Loucy (cell line): ENCODE results near the gene CLCN7.

Experiments used
- H2AFZ ChIP-seq: fragments of 200-600 bp; sonication (generic); 2 replicates; pipeline ENCODE4 v1.6.0; 2016; ENCODE audit warnings: antibody characterized with exemption, mild to moderate bottlenecking, low read length, moderate library complexity
- H3F3A ChIP-seq: fragments of 200-600 bp; 2 replicates; pipeline ENCODE4 v1.6.0; 2016; ENCODE audit warnings: antibody characterized with exemption, low read depth, mild to moderate bottlenecking
- H3K27me3 ChIP-seq: fragments of 200-600 bp; sonication (generic); 2 replicates; pipeline ENCODE4 v1.6.1; 2014; ENCODE audit warnings: low read length, mild to moderate bottlenecking; ENCODE audit not compliant: insufficient read depth, poor library complexity, severe bottlenecking
- H3K36me3 ChIP-seq: fragments of 200-600 bp; sonication (generic); 2 replicates; pipeline ENCODE4 v1.6.1; 2016; ENCODE audit warnings: low read length; ENCODE audit not compliant: insufficient read depth
- H3K4me1 ChIP-seq: fragments of 200-600 bp; sonication (generic); 2 replicates; pipeline ENCODE4 v1.5.1; 2014; ENCODE audit warnings: low read length, mild to moderate bottlenecking; ENCODE audit not compliant: insufficient read depth, poor library complexity, severe bottlenecking
- H3K4me2 ChIP-seq: fragments of 200-600 bp; sonication (generic); 2 replicates; pipeline ENCODE4 v1.6.0; 2014; ENCODE audit warnings: antibody characterized with exemption, low read length, low read depth, mild to moderate bottlenecking; ENCODE audit not compliant: poor library complexity, severe bottlenecking
- H3K4me3 ChIP-seq: fragments of 200-600 bp; sonication (generic); 2 replicates; pipeline ENCODE4 v1.5.1; 2014; ENCODE audit warnings: low read length, mild to moderate bottlenecking, mixed read lengths; ENCODE audit not compliant: poor library complexity, severe bottlenecking
- H3K79me2 ChIP-seq: fragments of 200-600 bp; sonication (generic); 2 replicates; pipeline ENCODE4 v1.6.1; 2014; ENCODE audit warnings: low read length; ENCODE audit not compliant: insufficient read depth
- H3K9ac ChIP-seq: fragments of 200-600 bp; sonication (generic); 2 replicates; pipeline ENCODE4 v1.6.0; 2014; ENCODE audit warnings: mild to moderate bottlenecking, low read depth, low read length, moderate library complexity; ENCODE audit not compliant: poor library complexity, severe bottlenecking
- H3K9me2 ChIP-seq: fragments of 200-600 bp; sonication (generic); replicated peaks from 2 replicates; pipeline ENCODE4 v1.6.1; 2016; ENCODE audit warnings: low read depth, low read length, mixed read lengths
- H3K9me3 ChIP-seq: fragments of 200-600 bp; sonication (generic); 2 replicates; pipeline ENCODE4 v1.6.1; 2014; ENCODE audit warnings: mild to moderate bottlenecking, antibody characterized with exemption, low read length, low read depth; ENCODE audit not compliant: insufficient read depth
- H4K20me1 ChIP-seq: fragments of 200-600 bp; sonication (generic); 2 replicates; pipeline ENCODE4 v1.6.0; 2014; ENCODE audit warnings: antibody characterized with exemption, low read length, mild to moderate bottlenecking; ENCODE audit not compliant: insufficient read depth, poor library complexity, severe bottlenecking
- EZH2phosphoT487 ChIP-seq: fragments of 200-600 bp; IDR thresholded peaks from 2 replicates; pipeline ENCODE4 v1.6.1; 2018; ENCODE audit warnings: antibody characterized with exemption, mild to moderate bottlenecking, moderate library complexity, borderline replicate concordance
- TF ChIP-seq, protein P1 (sequence below): fragments of 200-600 bp; sonication (generic); conservative IDR thresholded peaks from 2 replicates; pipeline ENCODE4 v1.5.1; 2014; ENCODE audit warnings: mild to moderate bottlenecking, antibody characterized with exemption, low read length

CLCN7 gene

DNA sequence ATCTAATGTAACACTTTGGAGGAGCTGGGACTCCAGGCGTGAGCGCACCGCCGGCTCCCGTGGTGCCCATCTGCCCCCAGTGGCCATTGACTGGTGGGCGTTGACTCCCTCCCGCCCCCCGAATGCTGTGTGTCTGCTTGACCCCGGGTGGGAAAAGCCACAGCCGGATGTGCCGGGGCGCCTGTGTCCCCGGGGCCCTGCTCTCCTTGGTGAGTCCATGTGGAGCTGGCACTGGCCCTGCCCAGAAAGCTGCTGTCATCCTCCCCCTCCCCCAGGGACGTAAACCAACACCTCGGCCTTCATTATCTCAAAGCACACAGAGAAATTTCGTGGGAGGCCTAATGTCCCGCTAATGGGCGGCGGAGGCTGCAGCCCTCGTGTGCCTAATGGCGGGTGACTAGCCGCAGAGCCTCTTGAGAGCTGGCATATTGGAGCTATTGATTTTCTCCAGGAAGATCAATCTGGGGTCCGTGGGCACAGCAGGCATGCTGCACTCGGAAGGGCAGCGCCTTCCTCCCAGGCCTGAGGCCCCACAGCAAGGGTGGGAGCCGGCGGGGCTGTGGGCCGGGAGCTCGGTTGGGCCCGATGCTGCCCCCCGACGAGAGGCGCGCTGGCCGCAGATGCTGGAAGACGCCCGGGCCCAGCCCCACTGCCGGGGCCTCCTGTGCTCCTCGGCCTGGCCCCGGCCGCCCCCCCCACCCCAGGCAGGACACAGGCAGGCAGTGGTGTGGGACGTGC is 47.9 kb downstream of the CLCN7 start:
- Histone ChIP-seq H3K4me2 (no peak overlapping the region), H4K20me1 (no peaks in the 10 kb centered on the region), H3K9me2 (no peaks in the 10 kb centered on the region), H3F3A (no peaks in the 10 kb centered on the region), H3K9me3 (no peaks in the 10 kb centered on the region), H3K4me1 (no peaks in the 10 kb centered on the region), H3K4me3 (no peak overlapping the region), H2AFZ (no peak overlapping the region), H3K27me3 (no peaks in the 10 kb centered on the region), H3K9ac (no peak overlapping the region), H3K79me2 (no peaks in the 10 kb centered on the region), H3K36me3 (no peaks in the 10 kb centered on the region)
- no peak for TF ChIP-seq EZH2phosphoT487
- TF ChIP-seq, protein P1, sequence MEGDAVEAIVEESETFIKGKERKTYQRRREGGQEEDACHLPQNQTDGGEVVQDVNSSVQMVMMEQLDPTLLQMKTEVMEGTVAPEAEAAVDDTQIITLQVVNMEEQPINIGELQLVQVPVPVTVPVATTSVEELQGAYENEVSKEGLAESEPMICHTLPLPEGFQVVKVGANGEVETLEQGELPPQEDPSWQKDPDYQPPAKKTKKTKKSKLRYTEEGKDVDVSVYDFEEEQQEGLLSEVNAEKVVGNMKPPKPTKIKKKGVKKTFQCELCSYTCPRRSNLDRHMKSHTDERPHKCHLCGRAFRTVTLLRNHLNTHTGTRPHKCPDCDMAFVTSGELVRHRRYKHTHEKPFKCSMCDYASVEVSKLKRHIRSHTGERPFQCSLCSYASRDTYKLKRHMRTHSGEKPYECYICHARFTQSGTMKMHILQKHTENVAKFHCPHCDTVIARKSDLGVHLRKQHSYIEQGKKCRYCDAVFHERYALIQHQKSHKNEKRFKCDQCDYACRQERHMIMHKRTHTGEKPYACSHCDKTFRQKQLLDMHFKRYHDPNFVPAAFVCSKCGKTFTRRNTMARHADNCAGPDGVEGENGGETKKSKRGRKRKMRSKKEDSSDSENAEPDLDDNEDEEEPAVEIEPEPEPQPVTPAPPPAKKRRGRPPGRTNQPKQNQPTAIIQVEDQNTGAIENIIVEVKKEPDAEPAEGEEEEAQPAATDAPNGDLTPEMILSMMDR: no peak

DNA sequence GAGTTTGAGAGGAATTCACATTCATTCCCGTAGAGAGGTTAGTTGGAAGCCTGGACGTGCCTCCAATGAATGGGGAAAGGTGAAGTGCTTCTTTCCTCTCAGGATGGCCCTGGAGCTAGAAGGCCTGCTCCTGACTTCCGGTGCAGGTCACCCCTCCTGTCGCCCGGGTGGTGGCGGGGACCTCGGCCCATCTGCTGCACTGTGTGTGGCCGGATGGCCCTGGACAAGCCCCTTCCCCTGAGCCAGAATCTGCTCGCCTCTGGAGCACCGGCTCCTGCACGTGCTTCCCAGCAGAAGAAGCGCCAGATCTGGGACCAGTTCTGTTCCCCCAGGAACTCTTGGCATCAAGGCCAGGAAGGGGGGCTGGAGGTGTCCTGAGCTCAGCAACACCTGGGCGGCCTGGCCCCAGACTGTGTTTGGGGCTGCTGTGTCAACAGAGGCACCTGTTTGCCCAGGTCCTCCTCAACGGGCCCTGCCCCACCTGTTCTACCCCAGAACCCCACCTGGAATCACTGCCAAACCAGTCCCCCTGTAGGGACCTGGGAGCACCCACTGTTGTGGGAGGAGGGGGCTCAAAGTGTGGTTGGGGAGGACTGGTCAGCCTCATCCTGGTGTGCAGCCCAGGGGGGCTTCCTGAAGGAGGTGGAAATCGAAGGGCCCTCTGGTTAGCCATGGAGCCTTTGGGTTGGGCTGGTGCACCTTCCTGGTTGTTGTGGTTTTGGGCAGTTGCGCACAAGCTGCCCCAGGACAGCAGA is 49.0 kb downstream of the CLCN7 start:
- Histone ChIP-seq H2AFZ (no peak overlapping the region), H3K4me2 (no peak overlapping the region), H3K4me3 (no peak overlapping the region), H3K9me3 (no peaks in the 10 kb centered on the region), H3K9ac (no peak overlapping the region), H3K27me3 (no peaks in the 10 kb centered on the region), H3K9me2 (no peaks in the 10 kb centered on the region), H3K4me1 (no peaks in the 10 kb centered on the region), H3K79me2 (no peaks in the 10 kb centered on the region), H3K36me3 (no peaks in the 10 kb centered on the region), H3F3A (no peaks in the 10 kb centered on the region), H4K20me1 (no peaks in the 10 kb centered on the region)
- no peak for TF ChIP-seq EZH2phosphoT487
- TF ChIP-seq, protein P1: no peak

DNA sequence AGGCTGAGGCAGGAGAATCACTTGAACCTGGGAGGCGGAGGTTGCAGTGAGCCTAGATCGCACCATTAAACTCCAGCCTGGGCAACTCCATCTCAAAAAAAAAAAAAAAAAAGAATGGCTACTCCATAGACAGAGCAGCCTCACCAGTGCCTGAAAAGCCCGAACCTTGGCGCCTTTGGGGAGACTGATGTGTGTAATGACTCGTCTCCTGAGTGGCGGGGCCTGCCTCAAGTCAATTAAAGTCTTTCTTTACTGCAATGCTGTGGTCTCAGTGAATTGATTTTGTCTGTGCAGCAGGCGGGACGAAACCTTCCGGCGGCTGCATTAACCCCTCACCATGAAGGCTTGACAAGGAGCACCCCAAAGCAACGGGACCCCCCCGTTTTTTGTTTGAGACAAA is 50.8 kb downstream of the CLCN7 start:
- H3K27me3 ChIP-seq: no peaks in the 10 kb centered on the region
- H3K36me3 ChIP-seq: no peaks in the 10 kb centered on the region
- H3F3A ChIP-seq: no peaks in the 10 kb centered on the region
- H3K9me2 ChIP-seq: no peaks in the 10 kb centered on the region
- TF ChIP-seq EZH2phosphoT487: no peak
- TF ChIP-seq, protein P1: no peak
- no peak overlapping the region for H3K4me2 ChIP-seq
- no peaks in the 10 kb centered on the region for H3K9me3 ChIP-seq
- no peak overlapping the region for H2AFZ ChIP-seq
- H3K79me2 ChIP-seq: peaks cover 14% of the 10 kb centered on the region
- no peak overlapping the region for H3K9ac ChIP-seq
- no peaks in the 10 kb centered on the region for H3K4me1 ChIP-seq
- peaks cover 3% of the 10 kb centered on the region for H4K20me1 ChIP-seq
- no peak overlapping the region for H3K4me3 ChIP-seq
